ENCODE data around the gene COMT. TPM values are rescaled to one million over a fixed set of nuclear protein-coding genes. Genes with fewer than 3 reads are reported as not detected.
A peak's percentile ranks its signal among the peaks of the same experiment; 100 is the strongest.

COMT gene
- total RNA-seq, 1 donor from 2014 or later = 1.3 TPM

DNA sequence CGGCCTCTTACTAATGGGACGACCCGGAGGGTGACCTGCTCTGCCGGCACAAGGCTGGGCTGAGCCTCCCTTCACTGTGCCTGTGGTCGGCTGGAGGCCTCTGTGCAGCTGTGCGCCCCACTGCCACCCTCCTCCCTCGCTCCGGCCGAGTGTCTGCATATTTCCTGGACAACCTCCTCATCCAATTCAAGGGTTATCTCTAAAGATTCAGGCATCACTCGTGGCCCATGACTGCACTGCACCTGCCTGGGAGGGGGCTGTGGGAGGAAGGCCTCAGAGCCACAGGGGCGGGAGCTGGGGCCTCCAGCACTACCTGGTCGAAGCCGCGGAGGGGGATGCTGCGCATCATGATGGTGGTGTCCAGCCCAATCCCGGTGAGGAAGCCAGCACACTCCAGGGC is 43.8 kb upstream of the COMT start:
- Histone ChIP-seq H3K27me3 (peaks cover 19% of the 10 kb centered on the region), H3K9ac (no peak overlapping the region), H2AFZ (replicated peaks) (no peak overlapping the region), H3K4me2 (no peak overlapping the region), H3K9me3 (ENCODE audit: low read depth) (no peaks in the 10 kb centered on the region), H3K4me1 (peaks cover 11% of the 10 kb centered on the region), H3K4me3 (no peak overlapping the region), H3F3A (ENCODE audit: low read depth) (peaks cover 9% of the 10 kb centered on the region), H3K79me2 (ENCODE audit: low read depth) (no peaks in the 10 kb centered on the region), H4K20me1 (ENCODE audit: low read depth) (peaks cover 3% of the 10 kb centered on the region), H3K36me3 (no peaks in the 10 kb centered on the region), H3K27ac (no peak overlapping the region)
- Mint-ChIP-seq H3K27me3 (ENCODE audit: insufficient read depth, low read depth) (peaks cover 14% of the 10 kb centered on the region), H3K9me3 (no peaks in the 10 kb centered on the region), H3K27ac (no peak overlapping the region), H3K4me3 (no peak overlapping the region), H3K36me3 (no peaks in the 10 kb centered on the region), H3K4me1 (peaks cover 43% of the 10 kb centered on the region)
- no peak for DNase-seq (ENCODE audit: low spot score)
- TF ChIP-seq, protein P1, sequence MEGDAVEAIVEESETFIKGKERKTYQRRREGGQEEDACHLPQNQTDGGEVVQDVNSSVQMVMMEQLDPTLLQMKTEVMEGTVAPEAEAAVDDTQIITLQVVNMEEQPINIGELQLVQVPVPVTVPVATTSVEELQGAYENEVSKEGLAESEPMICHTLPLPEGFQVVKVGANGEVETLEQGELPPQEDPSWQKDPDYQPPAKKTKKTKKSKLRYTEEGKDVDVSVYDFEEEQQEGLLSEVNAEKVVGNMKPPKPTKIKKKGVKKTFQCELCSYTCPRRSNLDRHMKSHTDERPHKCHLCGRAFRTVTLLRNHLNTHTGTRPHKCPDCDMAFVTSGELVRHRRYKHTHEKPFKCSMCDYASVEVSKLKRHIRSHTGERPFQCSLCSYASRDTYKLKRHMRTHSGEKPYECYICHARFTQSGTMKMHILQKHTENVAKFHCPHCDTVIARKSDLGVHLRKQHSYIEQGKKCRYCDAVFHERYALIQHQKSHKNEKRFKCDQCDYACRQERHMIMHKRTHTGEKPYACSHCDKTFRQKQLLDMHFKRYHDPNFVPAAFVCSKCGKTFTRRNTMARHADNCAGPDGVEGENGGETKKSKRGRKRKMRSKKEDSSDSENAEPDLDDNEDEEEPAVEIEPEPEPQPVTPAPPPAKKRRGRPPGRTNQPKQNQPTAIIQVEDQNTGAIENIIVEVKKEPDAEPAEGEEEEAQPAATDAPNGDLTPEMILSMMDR (IDR thresholded peaks at IDR 0.05) = no peak
- TF ChIP-seq EZH2phosphoT487 (IDR thresholded peaks at IDR 0.05) = no peak

- no peak for DNase-seq (ENCODE audit: low spot score)
- H3F3A ChIP-seq (ENCODE audit: low read depth) = peaks cover 6% of the 10 kb centered on the region
- H4K20me1 ChIP-seq (ENCODE audit: low read depth) = no peaks in the 10 kb centered on the region
- H3K9me3 ChIP-seq (ENCODE audit: low read depth) = no peaks in the 10 kb centered on the region
- Mint-ChIP-seq H3K9me3 (no peaks in the 10 kb centered on the region), H3K27ac (no peak overlapping the region), H3K27me3 (ENCODE audit: insufficient read depth, low read depth) (peaks cover 12% of the 10 kb centered on the region), H3K36me3 (no peaks in the 10 kb centered on the region), H3K4me1 (peaks cover 43% of the 10 kb centered on the region), H3K4me3 (no peak overlapping the region)
- H3K36me3 ChIP-seq = no peaks in the 10 kb centered on the region
- H3K79me2 ChIP-seq (ENCODE audit: low read depth) = no peaks in the 10 kb centered on the region
- H3K27me3 ChIP-seq = peaks cover 15% of the 10 kb centered on the region
- H2AFZ ChIP-seq (replicated peaks) = no peak overlapping the region
- H3K27ac ChIP-seq = no peak overlapping the region
- H3K4me2 ChIP-seq = no peak overlapping the region
- H3K4me1 ChIP-seq = peaks cover 11% of the 10 kb centered on the region
- no peak overlapping the region for H3K4me3 ChIP-seq
- no peak for TF ChIP-seq EZH2phosphoT487 (IDR thresholded peaks at IDR 0.05)
- no peak for TF ChIP-seq EZH2 (IDR thresholded peaks at IDR 0.05)
- TF ChIP-seq, protein P1 (IDR thresholded peaks at IDR 0.05) = no peak
- H3K9ac ChIP-seq = no peak overlapping the region
Measured at GRCh38 chr22:19898145-19898544, 43.4 kb upstream of the COMT start.

DNA sequence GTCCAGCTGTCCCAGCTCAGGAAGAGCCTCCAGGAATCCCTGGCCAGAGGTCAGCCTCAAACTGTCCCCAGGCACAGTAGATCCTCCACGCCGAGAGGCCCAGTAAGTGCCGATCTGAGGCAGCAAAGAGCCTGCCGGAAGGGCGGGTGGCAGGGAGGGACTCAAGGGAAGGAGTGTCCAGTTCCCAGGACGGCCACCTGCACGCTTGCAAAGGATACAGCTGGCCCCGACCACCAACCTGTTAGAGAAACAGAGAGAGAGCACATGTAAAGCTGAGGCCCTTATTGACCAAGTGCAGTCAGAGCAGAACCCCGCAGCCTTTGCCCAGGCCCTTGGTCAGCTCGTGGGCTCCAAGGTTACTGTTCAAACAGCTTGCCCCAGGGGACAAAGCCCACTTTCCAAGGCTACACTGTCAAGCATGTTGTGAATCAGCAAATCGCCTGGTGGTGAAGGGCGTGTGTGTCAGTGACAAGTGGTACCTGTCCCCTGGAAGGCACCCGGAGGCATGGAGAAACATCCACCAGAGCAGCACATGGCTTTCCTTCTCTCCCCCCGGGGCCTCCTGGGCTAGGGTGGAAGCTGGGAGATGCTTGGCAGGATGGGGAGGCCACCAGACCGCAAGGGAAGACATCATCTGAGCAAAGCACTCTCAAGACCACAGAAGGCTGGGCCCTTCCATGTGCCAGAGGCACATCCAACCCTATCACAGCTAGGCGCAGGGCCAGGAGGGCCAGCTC is 42.6 kb upstream of the COMT start:
- Mint-ChIP-seq H3K27me3 (ENCODE audit: insufficient read depth, low read depth) (peaks cover 12% of the 10 kb centered on the region), H3K9me3 (no peaks in the 10 kb centered on the region), H3K4me1 (peaks cover 46% of the 10 kb centered on the region), H3K27ac (peak overlapping the region; percentile 78), H3K36me3 (no peaks in the 10 kb centered on the region), H3K4me3 (no peak overlapping the region)
- Histone ChIP-seq H3K79me2 (ENCODE audit: low read depth) (no peaks in the 10 kb centered on the region), H3K9me3 (ENCODE audit: low read depth) (no peaks in the 10 kb centered on the region), H3F3A (ENCODE audit: low read depth) (peaks cover 8% of the 10 kb centered on the region), H3K4me1 (peaks cover 19% of the 10 kb centered on the region), H3K4me2 (no peak overlapping the region), H3K9ac (no peak overlapping the region), H3K4me3 (no peak overlapping the region), H4K20me1 (ENCODE audit: low read depth) (no peaks in the 10 kb centered on the region), H3K27me3 (peaks cover 6% of the 10 kb centered on the region), H3K27ac (no peak overlapping the region), H3K36me3 (no peaks in the 10 kb centered on the region), H2AFZ (replicated peaks) (no peak overlapping the region)
- no peak for TF ChIP-seq EZH2phosphoT487 (IDR thresholded peaks at IDR 0.05)
- TF ChIP-seq, protein P1 (IDR thresholded peaks at IDR 0.05) = no peak
- no peak for TF ChIP-seq EZH2 (IDR thresholded peaks at IDR 0.05)
- no peak for DNase-seq (ENCODE audit: low spot score)
